GM21529 (cell line): Measurements from ENCODE around the gene SPP2.

ENCODE experiments used
- ATAC-seq: cut with Tn5 transposase; IDR thresholded peaks from one replicate; pipeline ENCODE4 v1.9.1; 2021; ENCODE audit not compliant: unreplicated experiment

SPP2 gene, protein sequence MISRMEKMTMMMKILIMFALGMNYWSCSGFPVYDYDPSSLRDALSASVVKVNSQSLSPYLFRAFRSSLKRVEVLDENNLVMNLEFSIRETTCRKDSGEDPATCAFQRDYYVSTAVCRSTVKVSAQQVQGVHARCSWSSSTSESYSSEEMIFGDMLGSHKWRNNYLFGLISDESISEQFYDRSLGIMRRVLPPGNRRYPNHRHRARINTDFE

DNA sequence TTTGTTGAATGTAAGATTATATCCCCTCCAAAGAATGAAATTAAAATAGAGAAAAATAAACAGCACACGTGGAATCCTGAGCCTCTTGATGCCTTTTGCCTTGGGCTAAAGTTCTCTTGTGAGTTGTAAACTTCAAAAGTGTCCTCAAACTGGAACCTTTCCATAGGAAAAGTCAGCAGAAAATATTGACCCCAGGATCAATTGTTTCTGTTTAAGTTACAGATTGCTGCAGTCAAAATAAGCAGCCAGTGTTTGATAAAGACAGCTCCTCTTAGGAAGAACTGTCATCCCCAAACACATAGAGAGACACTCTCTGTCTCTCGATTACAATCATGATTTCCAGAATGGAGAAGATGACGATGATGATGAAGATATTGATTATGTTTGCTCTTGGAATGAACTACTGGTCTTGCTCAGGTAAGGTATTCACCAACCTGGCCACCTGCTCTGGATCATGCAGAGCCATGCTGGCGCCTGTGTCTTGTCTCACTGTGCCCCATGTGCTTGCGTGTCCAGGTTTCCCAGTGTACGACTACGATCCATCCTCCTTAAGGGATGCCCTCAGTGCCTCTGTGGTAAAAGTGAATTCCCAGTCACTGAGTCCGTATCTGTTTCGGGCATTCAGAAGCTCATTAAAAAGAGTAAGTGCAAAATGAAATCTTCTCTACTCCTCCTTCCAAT, at the start of gene SPP2:
SPP2 (plus strand) TSS at position 248 of the 681 bp plus-strand sequence; CDS start at position 333, 85 bp downstream.
- ATAC-seq = no peak

DNA sequence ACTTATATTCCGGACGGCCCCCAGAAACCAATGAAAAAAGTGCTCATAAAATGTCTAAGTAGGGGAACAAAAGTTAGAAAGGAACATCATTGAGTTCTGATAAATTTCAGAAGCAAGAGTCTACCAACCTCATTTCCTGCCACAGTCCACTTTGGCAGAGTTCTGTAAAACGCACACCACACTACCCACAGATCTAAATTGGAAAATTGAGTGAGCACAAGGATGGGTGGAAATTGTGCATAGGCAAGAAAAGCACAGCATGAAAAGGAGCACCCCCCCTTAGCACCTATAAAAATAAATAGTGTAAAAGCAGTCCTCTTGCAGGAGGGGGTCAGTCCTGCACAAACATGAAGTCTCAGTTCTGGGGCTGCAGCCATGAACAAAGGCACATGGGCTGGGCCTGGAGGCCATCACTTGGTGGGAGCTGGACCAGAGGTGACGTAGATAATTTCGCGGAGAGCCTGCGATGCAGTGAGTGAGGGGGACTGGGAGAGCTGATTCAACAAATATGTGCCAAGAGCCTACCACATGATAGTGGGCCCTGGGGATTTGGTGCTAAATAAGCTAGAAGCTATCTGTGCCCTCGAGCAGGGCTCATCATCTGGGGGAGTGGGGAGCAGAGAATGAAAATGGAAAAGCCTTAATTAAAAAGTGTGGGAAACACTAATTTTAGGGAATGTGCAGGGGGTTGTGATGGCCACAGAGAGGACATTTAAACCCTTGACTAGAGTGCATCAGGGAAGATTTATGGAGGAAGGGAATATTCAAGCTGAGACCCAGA, 48.9 kb upstream of the SPP2 start:
- ATAC-seq = no peak

DNA sequence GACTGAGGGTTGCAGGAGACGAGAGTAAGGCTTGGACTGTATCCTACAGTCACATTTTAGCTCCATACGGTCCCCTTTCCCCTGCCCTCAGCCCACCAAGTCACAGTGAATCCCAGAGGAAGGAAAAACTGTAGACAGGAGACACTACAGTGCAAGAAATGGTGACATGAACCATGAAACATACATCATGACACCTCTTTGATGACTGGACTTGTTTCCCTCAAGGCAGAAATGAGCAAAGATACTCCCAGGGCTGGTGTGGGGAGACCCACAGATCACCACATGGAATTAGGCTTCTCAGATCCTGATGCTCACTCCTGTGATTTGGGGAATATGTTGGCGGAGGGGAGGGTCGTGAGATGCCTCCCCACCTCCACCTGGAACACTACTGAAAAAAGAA, 48.2 kb upstream of the SPP2 start:
- ATAC-seq = no peak

DNA sequence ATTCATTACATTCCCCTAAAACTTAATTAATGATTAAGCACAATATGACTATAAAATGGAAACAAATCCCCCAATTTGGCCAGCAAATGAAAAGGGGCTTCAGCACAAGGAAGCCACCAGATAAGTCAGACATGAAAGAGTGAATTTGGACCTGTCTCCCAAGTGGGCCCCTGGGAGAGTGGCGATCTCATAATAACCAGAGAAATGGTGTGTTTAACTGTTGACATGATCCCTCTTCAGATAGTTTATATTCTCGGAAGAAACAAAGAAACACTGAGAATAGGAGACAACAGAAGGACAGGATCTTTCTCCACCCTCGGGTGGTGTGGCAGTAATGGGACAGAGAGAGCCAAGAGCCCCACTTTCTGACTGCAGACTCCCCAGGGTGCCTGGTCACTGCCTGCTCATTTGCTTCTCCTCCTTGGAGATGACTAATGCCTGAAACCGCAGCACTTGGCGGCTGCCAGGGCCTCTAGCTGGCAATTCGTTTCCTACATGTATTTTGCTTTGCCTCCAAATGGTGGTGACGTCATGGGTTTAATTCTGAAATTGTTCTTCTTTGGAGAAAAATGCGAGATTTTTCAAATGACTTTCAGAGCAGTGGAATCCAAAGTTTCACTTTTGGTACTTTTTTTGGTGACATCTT, 46.4 kb upstream of the SPP2 start:
- ATAC-seq = no peak

DNA sequence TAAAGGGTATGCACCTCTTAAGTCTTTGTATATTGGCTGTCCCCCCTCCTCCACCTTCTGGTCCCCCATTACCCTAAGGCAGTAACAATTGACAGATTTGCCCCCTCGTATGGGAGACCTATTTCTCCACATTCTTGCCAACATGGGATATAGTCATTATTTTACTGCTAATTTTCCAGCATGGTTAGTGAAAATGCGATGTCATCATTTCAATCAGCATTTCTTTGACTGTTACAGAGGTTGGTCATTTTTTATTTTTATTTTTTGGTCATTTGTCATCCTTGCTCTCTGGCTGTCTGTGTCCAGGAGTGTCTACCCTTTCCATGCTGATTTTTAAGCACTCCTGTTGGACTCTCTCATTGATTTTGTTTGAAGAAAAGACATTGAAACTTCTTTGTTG, 45.4 kb upstream of the SPP2 start:
- no peak for ATAC-seq

DNA sequence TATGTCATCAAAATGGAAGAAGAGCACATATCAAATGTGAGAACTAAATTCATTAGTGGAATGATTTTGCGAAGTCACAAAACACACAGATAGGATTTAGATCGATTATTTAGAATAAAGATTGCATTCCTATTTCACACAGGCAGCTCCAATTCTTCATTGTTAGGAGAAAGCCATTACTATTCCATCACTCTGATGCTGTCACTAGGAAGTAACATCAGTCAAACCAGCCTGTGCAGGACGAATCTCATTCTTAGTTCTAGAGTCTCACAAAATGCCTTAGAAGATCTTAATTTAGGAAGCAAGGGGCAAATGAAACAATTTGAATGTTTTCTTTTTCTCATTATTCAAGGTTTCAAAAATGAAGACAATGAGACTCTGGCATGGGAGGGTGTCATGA, 44.0 kb upstream of the SPP2 start:
- ATAC-seq = no peak

DNA sequence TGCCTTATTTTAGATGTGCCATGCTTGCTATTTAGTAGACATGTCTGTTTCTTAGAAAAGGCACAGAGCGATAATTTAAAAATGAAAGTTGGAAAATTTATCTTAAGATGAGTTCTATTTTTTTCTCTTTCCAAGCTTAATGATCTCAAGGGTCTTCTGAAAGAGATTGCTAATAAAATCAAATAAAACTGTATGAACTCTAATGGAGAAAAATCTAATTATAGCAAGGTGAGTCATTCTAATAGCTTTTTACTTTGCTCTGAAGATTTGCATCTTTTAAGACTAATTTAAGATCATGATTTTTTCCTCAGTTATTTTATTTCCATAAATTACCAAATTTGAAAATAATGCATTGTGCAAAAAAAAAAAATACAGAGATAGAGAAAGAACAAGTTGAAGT, 36.1 kb upstream of the SPP2 start:
- no peak for ATAC-seq

DNA sequence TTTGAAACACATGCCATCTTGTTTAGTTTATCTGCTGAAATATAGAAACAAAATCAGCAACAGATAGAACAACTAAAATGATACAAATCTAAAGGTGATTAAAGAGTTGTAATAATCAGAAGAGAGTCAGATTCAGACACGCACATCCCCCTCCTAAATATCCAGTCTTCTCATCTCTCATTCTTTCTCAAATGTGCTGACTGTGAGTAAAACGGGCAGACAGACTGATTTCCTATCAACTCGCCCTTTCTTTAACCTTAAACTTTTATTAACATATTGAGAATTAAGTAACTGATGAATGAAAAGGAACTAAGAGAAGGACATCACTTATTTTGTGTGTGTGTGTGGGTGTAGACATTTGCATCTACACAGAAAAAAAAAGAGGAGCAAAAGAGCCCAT, 34.6 kb upstream of the SPP2 start:
- no peak for ATAC-seq

DNA sequence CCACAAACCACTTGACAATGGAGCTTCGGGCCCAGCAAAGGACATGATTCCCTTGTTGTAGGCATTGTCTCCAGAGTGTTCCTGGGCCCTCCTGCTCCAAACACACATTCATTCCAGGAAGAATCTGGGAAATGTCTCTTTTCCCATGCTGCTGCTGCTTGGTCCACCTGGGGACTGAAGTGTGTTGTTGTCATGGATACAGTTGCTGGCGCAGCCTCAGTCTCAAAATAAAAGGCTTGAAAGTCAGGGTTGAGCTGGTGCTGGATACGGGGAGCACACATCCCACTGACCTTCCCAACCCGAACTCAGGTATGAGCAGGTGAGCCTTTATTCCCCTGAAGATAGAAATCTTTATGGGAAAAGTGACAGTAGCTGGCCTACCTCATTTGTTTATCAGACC, 30.6 kb upstream of the SPP2 start:
- no peak for ATAC-seq

DNA sequence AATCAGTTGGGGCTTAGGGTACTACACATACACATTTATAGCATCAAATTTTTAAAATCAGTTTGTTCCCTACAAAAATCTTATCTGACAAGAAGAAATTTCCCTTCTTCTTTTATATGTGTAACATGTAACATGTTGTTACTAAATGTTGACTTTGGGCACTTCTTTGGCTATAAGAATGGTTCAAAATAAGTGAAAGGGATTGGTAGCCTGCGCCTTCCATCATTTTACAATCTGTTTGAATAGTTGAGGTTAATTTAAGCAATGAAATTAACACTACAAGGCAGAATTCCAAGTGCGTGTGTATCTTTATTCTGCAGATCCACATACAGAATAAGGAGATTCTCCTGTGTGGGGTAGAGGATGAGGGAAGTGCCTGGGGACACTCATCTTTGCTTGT, 30.2 kb upstream of the SPP2 start:
- no peak for ATAC-seq

DNA sequence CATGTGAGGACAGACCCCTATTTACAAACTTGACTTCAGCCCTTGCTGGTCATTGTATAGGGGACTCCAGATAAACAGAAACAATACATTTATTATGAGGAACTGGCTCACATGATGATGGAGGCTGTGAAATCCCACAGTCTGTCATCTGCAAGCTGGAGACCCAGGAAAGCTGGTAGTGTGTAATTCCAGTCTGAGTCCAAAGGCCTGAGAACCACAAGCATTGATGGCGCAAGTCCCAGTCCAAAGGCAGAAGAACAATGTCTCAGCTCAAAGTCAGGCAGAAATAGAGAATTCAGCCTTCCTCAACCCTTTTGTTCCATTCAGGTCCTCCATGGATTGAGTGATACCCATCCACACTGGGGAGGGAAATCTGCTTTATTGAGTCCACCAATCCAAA, 28.1 kb upstream of the SPP2 start:
- ATAC-seq = no peak

DNA sequence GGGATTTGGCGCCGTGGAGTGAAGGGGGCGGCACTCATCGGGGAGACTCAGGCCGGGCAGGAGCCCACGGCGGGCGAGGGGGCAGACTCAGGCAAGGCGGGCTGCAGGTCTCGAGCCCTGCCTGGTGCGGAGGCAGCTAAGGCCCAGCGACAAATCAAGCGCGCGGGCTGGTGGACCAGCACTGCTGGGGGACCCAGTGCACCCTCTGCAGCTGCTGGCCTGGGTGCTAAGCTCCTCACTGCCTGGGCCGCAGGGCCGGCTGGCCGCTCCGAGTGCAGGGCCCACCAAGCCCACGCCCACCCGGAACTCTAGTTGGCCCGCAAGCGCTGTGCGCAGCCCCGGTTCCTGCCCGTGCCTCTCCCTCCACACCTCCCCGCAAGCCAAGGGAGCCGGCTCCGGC, 26.2 kb upstream of the SPP2 start:
- ATAC-seq = no peak

DNA sequence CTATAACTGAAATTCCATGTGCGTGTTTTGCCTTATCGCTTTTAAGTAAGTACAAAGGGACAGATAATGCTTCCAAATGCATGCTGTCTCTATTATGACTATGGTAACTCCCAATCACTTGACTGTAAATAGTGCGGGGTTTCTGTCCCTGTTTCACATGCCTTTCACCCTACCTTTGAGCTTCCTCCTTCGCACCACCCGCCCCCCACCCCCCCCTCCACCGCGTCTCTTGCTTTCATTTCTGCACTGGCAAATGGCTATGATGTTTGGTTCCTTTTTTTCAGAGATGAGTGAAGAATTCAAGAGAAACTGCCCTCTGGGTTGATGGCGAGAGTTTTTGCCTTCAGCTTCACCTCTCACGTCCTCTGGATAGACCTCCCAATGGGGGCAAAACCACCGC, 25.0 kb upstream of the SPP2 start:
- ATAC-seq = peak; percentile 49

DNA sequence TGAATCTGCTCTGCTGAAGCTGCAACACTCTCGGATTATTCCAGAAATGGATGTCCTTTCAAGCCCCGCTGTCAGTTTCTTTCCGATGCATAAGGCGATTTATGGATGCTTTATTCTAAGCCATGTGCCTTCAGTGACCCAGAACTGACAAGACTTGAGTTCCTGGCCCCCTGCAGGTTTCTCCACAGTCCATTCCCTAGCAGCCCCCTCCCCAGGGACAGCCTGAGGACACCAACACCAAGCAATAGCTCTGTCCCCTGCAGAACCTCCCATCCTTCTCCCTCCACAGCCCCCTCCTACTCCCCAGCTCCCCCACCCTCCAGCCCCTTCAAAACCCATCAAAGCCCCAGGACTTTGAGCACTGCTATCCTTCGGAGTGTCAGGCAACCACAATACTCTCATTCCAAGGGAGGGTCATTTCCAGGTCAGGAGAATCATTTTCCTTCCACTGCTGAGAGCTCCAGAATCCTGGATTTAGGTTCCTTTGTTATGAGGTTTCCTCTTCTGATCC, 24.6 kb upstream of the SPP2 start:
- no peak for ATAC-seq

DNA sequence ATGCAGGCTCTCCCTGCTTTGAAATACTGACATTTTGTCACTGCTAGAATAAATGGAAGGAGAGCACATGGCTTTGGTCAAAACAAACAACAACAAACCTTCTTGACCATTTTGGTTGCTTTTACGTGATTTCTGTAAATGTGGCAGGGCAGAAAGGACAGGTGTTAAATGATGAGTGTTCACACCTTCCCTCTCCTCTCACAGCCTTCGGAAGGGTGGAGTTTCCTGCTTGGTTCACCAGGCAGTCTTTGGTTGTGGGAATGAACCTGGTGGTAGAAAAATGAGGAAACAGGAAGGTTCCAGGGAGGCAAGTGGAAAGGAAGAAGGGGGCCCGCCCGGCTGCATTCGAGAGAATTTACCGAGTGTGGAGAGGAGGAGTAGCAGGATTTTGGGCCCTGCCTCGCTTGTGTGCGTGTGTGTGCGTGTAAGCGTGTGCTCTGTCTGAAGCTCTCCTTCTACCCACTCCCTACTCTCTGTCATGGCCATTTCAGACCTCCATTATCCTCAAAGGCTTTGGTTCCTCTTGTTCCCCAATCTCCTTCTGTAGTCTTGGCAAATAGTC, 23.7 kb upstream of the SPP2 start:
- ATAC-seq = no peak

DNA sequence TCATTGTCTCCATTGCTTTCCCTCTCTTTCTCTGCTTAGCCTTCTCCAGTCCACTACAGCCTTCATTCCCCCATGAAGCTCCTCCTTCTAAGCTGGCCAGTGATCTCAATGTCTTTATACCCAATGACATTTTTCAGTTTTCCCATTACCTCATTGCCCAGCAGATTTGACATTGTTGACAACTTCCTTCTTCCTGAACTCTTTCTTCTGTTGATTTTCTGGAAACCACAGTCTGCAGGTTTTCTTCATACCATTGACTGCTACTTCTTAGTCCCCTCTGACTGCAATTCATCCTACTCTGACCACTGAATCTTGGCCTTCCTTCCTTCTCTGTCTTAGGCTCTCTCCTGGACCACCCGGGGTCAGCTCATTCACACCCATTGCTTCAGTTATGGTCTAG, 22.9 kb upstream of the SPP2 start:
- ATAC-seq = no peak

DNA sequence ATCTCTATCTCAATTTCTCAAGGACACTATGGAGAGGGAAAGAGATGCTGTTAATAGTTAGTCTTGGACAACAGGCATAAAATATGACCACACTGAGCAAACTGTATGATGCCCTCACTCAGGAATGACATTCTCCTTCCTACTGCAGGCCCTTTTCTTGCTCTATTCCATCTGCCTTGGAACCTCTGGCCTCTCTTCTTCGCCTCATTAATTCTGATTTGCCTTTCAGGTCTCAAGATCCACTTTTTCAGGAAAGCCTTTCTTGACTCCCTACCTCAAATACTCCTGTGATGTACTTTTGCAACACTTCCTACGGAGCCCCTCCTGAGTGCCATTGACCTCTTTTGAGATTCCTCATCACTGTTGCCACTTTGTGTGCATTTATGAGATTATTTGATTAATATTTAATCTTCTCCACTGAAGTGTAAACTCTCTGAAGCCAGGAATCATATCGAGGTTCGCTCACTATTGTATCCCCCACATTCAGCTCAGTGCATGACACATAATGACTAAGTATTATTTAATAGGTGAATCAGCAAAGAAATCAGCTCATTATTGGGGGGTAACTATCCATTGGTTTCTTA, 21.3 kb upstream of the SPP2 start:
- no peak for ATAC-seq

DNA sequence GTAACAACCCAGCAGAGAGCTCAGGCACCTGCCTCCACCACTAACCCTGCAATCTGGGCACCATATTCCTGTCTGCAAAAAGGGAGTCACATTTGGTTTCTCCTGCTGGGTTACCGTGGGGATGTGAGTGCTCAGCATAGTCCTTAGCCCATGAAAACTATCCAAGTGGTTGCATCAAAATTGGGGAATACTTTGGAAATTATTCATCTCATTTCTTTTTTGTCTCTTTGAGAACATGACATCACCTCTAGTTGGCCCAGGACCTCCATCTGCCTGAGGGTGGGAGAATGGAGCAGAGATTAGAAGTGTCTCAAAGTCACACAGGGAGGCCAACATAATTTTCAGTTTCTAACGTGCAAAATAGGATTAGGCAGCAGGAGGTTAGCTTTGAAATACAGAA, 19.3 kb upstream of the SPP2 start:
- no peak for ATAC-seq

DNA sequence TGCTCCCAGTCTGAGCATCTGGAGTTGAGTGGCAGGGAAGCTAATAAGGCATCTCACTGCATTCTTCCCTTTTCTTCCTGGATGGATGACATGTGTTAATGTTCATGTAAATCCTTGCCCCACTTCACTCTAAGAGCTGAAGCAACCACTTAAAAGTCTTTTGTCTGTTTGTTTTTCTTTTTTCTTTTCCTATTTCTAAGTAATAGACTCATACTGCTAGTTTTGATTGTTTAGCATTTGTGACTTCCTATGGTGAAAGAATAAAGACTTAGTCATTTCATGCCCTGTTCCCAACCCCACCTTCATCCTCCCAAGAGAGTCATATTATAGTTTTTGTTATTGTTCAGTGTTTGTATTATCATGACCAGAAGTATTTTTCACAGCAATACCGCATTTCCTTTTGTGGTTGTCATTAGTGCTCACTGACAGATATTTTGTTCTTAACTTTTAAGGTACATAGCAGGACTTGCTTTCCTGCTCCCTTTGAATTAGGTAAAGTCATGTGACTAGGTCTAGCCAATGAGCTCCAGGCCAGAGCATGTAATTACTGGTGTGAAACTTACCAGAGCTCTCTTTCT, 18.1 kb upstream of the SPP2 start:
- ATAC-seq = no peak

DNA sequence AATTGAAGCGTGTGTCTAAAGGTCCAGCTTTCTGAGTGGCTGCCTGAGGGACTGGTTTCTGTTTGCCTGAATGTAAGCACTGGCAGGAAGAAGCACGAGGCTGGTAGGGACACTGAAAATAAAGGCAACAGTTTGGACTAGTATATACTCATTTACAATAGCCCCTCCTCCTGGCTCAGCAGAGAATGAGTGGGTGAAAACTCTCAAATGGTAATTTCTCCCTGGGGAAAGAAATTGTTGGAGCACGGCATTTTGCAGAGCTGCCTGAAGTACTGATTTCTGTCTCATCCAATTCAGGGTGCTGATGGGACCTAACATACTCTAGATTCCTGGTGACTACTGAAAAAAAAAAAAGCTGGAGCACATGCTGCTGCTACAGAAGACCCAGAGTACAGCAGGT, 17.3 kb upstream of the SPP2 start:
- no peak for ATAC-seq

DNA sequence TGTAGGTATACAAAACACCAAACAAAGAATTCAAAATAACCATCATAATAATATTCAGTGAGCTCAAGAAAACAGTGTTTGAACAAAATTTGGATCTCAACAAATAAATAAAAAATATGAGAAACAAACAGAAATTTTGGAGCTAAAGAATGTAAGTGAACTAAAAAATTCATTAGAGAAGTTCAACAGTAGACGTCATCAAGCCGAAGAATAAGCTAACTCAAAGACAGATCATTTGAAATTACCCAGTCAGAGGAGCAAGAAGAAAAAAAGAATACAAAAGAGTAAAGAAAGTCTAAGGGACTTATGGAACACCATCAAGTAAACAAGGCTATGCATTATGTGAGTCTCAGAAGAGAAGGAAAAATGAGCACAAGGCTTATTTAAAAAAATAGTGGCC, 16.6 kb upstream of the SPP2 start:
- no peak for ATAC-seq
